DND-41 (cell line): ENCODE data around the gene MAP3K10.

Source experiments
- CTCF ChIP-seq: IDR thresholded peaks from 2 replicates; pipeline ENCODE4 v1.5.1; 2012; ENCODE audit warnings: borderline replicate concordance, low read length, moderate library complexity, mild to moderate bottlenecking; ENCODE audit not compliant: poor library complexity, severe bottlenecking; ENCODE audit errors: extremely low read depth
- EZH2 ChIP-seq: IDR thresholded peaks from 3 replicates; pipeline ENCODE4 v1.6.1; 2012; ENCODE audit warnings: borderline replicate concordance, low read depth, mild to moderate bottlenecking, moderate library complexity, low read length, inconsistent platforms; ENCODE audit not compliant: severe bottlenecking

GRCh38 chr19:40242480-40242879 lies 51.3 kb downstream of the MAP3K10 start:
- TF ChIP-seq CTCF, result no peak
- TF ChIP-seq EZH2, result no peak
